ENCODE measurements around the gene BLTP3B.
"Not testable (repeated sequence)": the region's sequence is repeated elsewhere in the genome, so short reads cannot be mapped to it uniquely, and the experiment has no call there.

The BLTP3B gene, protein sequence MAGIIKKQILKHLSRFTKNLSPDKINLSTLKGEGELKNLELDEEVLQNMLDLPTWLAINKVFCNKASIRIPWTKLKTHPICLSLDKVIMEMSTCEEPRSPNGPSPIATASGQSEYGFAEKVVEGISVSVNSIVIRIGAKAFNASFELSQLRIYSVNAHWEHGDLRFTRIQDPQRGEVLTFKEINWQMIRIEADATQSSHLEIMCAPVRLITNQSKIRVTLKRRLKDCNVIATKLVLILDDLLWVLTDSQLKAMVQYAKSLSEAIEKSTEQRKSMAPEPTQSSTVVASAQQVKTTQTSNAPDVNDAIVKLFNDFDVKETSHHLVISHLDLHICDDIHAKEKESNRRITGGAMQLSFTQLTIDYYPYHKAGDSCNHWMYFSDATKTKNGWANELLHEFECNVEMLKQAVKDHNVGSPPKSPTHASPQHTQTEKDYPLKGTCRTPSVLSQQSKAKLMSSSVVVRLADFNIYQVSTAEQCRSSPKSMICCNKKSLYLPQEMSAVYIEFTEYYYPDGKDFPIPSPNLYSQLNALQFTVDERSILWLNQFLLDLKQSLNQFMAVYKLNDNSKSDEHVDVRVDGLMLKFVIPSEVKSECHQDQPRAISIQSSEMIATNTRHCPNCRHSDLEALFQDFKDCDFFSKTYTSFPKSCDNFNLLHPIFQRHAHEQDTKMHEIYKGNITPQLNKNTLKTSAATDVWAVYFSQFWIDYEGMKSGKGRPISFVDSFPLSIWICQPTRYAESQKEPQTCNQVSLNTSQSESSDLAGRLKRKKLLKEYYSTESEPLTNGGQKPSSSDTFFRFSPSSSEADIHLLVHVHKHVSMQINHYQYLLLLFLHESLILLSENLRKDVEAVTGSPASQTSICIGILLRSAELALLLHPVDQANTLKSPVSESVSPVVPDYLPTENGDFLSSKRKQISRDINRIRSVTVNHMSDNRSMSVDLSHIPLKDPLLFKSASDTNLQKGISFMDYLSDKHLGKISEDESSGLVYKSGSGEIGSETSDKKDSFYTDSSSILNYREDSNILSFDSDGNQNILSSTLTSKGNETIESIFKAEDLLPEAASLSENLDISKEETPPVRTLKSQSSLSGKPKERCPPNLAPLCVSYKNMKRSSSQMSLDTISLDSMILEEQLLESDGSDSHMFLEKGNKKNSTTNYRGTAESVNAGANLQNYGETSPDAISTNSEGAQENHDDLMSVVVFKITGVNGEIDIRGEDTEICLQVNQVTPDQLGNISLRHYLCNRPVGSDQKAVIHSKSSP (N-terminal part only)

DNA sequence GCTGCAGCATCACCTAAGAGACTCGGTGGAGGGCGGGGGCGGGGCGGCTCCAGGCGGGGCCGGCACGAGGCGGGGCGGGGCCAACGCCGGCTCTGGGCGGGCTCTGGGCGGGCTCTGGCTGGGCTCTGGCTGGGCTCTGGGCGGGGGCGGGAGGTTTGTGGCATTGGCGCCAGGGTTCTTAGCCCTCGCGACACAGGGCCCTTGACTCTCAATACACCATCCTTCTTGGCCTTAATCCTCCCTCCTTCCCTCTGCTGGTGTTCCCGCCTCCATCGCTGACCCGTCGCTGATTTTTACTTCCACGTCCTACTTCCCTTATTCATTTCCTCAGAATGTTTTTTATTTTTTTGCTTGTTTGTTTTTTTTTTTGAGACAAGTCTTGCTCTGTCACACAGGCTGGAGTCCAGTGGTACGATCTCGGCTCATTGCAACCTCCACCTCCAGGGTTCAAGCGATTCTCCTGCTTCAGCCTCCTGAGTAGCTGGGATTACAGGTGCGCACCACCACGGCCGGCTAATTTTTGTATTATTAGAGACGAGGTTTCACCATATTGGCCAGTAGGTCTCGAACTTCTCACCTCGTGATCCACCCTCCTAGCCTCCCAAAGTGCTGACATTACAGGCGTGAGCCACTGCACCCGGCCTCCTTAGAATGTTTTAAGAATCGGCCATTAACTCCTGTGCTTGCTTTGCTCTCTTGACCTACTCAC lies at the start of gene BLTP3B:
TSS of gene BLTP3B (minus strand) at position 24 of the 709 bp plus-strand sequence. CDS start 239 bp downstream, outside the sequence.
- peak; percentile 82 to 84 for DNase-seq (ENCODE audit: low read depth in 2 of 2, low spot score in 1 of 2)

- DNase-seq (ENCODE audit: low read depth in 2 of 2, low spot score in 1 of 2): no peak
These were observed 47.1 kb upstream of the BLTP3B start for GRCh38 chr12:100189636-100190394.

DNA sequence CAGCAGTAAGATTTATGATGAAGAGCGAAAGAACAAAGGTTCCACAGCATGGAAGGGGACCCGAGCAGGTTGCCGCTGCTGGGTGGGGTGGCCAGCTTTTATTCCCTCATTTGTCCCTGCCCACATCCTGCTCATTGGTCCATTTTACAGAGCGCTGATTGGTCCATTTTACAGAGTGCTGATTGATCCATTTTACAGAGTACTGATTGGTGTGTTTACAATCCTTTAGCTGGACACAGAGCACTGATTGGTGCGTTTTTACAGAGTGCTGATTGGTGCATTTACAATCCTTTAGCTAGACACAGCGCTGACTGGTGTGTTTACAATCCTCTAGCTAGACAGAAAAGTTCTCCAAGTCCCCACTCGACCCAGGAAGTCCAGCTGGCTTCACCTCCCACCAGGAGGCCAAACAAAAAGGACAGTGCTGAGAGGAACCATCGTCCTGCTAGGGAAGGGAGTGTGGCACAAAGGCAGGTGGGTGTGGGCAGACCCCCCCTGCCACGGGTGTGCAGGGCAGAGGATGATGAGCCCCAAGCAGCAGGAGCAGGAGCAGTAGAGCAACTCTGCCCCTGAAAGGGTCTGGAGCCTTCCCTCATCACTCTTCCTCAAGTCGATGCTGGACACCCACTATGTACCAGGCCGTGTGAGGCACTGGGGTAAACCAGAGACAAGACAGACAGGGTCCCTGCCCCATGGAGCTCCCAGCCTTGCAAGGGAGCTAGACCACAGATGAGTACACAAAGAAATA lies 46.4 kb upstream of the BLTP3B start:
- not testable (repeated sequence) for DNase-seq (ENCODE audit: low read depth in 2 of 2, low spot score in 1 of 2)

- DNase-seq (ENCODE audit: low read depth in 2 of 2, low spot score in 1 of 2): no peak
These were observed 45.3 kb upstream of the BLTP3B start for GRCh38 chr12:100187857-100188519.

GRCh38 chr12:100187068-100187467 lies 44.4 kb upstream of the BLTP3B start:
- no peak for DNase-seq (ENCODE audit: low read depth in 2 of 2, low spot score in 1 of 2)

DNA sequence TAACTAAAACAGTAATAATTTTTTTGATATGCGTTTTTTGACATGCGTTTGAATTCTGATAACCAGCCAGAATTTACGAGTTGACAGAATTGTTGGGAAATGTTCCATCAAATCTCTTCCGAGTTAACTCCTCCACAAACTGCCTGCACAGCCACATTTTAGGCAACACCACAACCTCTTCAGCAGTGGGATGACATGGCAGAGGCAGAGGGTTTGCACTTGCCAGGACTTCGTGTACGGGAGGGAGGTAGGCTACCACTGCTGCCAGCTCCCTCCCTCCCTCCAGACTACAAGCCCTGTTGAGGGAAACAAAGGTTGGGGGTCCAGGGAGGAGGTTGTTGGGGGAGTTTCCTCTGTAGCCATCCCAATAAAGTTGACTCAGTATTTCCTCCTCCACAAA lies 43.4 kb upstream of the BLTP3B start:
- no peak for DNase-seq (ENCODE audit: low read depth in 2 of 2, low spot score in 1 of 2)

DNA sequence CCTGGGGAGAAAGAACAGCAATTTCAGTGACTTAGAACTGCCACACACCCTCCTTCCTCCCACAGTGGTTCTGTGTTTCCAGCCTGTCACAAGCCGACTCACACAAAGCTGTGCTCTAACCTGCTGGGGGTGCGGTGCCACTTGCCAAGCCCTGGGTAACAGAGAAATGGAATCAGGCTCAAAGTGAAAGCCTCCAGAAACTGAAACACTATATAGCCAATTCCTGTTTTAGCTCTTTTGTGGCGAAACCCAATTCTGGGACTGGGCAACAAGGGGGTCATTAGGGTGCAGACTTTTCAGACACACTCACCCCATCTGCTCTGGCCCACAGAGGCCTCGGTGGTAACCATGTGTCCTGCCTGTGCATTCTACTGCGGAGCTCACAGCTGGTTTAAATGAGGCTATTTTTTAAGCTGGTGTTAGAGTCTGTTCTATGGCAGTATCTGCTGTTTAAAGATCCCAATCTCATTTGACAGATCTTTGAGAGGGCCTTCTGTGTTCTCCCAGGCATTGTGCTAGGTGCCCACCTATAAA lies 42.8 kb upstream of the BLTP3B start:
- no peak for DNase-seq (ENCODE audit: low read depth in 2 of 2, low spot score in 1 of 2)

- no peak for DNase-seq (ENCODE audit: low read depth in 2 of 2, low spot score in 1 of 2)
These were observed 42.0 kb upstream of the BLTP3B start for GRCh38 chr12:100184549-100185145.

DNA sequence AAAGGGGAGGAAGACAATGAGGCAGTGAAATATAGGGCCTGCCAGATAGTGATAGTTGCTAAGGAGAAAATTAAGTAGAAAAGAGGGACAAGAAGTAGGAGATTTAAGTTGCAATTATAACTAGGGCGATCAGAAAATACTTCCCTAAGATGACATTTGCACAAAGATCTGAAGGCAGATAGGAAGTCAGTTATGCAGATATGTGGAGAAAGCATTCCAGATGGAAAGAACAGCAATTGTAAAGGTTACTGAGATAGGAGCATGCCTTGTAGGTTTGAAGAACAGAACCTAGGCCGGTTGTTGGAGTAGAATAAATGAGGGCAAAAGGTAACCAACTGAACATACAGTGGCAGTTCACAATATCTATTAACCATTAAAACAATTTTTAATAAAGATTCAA lies 36.6 kb upstream of the BLTP3B start:
- no peak for DNase-seq (ENCODE audit: low read depth in 2 of 2, low spot score in 1 of 2)

GRCh38 chr12:100176493-100176892 lies 33.8 kb upstream of the BLTP3B start:
- DNase-seq (ENCODE audit: low read depth in 2 of 2, low spot score in 1 of 2): not testable (repeated sequence)

GRCh38 chr12:100174495-100174894 lies 31.8 kb upstream of the BLTP3B start:
- no peak for DNase-seq (ENCODE audit: low read depth in 2 of 2, low spot score in 1 of 2)

- no peak for DNase-seq (ENCODE audit: low read depth in 2 of 2, low spot score in 1 of 2)
These were observed 30.4 kb upstream of the BLTP3B start for GRCh38 chr12:100173111-100173510.

DNA sequence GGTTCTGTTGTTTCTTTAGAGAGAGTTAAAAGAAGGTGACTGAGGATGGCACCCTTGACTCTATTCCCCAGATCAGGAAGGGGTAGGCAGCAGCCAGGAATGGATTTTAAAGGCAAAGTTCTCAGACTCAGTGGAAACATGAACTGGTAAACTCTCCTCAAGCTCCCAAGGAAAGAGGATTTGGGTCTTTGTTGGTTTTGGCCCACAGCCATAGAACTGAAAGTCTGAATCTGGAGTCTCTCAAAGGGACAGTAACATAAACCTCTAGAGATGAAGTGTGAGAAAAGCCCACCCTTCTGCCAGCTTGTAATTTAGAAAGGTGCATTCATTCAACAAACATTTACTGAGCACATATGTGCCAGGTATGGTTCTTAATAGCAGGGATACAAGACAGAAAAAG lies 28.6 kb upstream of the BLTP3B start:
- DNase-seq (ENCODE audit: low read depth in 2 of 2, low spot score in 1 of 2): no peak

DNA sequence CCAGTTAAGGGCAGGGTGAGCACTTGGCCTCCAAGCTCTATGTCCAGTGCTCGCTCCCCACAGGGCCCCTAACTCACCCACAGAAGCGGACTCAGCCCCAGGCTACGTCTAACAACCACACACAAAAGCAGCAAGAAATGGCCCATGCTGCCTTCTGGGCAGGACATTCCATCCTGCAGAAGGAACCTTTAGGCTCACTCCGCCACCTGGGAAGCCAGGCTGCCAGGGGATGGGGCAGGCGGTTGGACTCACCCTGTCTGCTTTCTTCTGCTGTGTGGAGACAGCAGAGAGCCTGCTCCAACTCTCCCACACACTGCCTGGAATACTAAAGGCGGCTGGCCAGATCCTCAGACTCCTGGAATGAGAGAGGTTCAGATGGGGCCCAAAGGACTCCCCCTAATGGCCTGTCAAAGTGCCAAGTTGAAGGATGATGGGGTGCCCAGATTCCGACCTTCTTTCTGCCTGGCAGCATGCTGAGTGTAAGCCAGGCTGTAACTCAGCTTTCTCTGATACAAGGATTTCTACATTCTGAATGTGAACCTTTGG lies 27.7 kb upstream of the BLTP3B start:
- DNase-seq (ENCODE audit: low read depth in 2 of 2, low spot score in 1 of 2): no peak

GRCh38 chr12:100169345-100169744 lies 26.7 kb upstream of the BLTP3B start:
- DNase-seq (ENCODE audit: low read depth in 2 of 2, low spot score in 1 of 2): no peak

GRCh38 chr12:100168562-100168961 lies 25.9 kb upstream of the BLTP3B start:
- DNase-seq (ENCODE audit: low read depth in 2 of 2, low spot score in 1 of 2): no peak

DNA sequence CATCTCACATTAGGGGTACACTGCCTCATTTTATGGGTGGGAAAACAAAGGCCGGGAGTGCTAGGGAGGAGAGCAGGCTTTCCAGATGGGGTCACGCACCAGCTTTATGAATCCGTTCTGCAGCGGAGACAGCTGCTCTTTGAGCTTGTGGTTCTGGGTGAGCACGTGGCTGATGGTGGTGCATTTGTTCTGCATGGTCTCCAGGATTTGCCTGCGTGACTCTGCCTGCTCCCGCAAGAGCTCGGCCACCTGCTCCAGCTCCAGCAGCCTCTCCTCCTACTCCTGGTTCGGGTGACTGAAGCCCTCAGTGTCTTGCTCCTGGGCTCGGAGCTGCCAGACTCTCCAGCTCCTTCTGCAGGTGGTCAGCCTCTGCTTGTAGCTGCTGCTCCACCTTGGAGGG lies 23.6 kb upstream of the BLTP3B start:
- no peak for DNase-seq (ENCODE audit: low read depth in 2 of 2, low spot score in 1 of 2)

GRCh38 chr12:100165356-100165755 lies 22.7 kb upstream of the BLTP3B start:
- DNase-seq (ENCODE audit: low read depth in 2 of 2, low spot score in 1 of 2): no peak
